Neuronal stem cell (in vitro differentiated cells): ENCODE measurements around the gene CDO1.

Experiments
- DNase-seq: peaks from one replicate; pipeline ENCODE4 v3.0.0-alpha.2; 2013; ENCODE audit warnings: low spot score
- H2AFZ ChIP-seq: one replicate; pipeline ENCODE4 v1.6.1; 2013; ENCODE audit warnings: mild to moderate bottlenecking, low read length, inconsistent platforms
- H2AK5ac ChIP-seq: 2 replicates; pipeline ENCODE4 v1.6.1; 2013; ENCODE audit warnings: low read depth, mild to moderate bottlenecking, inconsistent platforms, low read length, moderate library complexity, mixed read lengths
- H2BK120ac ChIP-seq: 2 replicates; pipeline ENCODE4 v1.6.1; 2013; ENCODE audit warnings: low read depth, mild to moderate bottlenecking, inconsistent platforms, low read length, moderate library complexity, mixed read lengths
- H2BK12ac ChIP-seq: one replicate; pipeline ENCODE4 v1.6.1; 2013; ENCODE audit warnings: low read length, inconsistent platforms
- H2BK15ac ChIP-seq: 2 replicates; pipeline ENCODE4 v1.6.1; 2013; ENCODE audit warnings: mild to moderate bottlenecking, low read length, inconsistent platforms, mixed read lengths
- H2BK5ac ChIP-seq: one replicate; pipeline ENCODE4 v1.6.1; 2013; ENCODE audit warnings: inconsistent platforms, mild to moderate bottlenecking, low read length, moderate library complexity
- H3K14ac ChIP-seq: one replicate; pipeline ENCODE4 v1.6.1; 2013; ENCODE audit warnings: low read length, inconsistent platforms
- H3K18ac ChIP-seq: 2 replicates; pipeline ENCODE4 v1.6.1; 2013; ENCODE audit warnings: low read length, inconsistent platforms
- H3K23ac ChIP-seq: 2 replicates; pipeline ENCODE4 v1.6.1; 2013; ENCODE audit warnings: low read depth, mild to moderate bottlenecking, mixed read lengths, low read length, inconsistent platforms; ENCODE audit not compliant: poor library complexity
- H3K27ac ChIP-seq: replicated peaks from 3 replicates; pipeline ENCODE4 v1.5.1; 2013; ENCODE audit warnings: low read length, inconsistent platforms
- H3K27me3 ChIP-seq, 3 experiments: 2 replicates each; pipeline ENCODE4 v1.6.1; 2013; ENCODE audit warnings: low read length in 3 of 3, mild to moderate bottlenecking in 2 of 3, inconsistent platforms in 1 of 3, low read depth in 1 of 3, mixed read lengths in 1 of 3, moderate library complexity in 1 of 3; ENCODE audit not compliant: control insufficient read depth in 3 of 3, insufficient read depth in 3 of 3
- H3K36me3 ChIP-seq, 2 donors: replicated peaks in 1 of 2; 2 replicates each; pipeline ENCODE4 v1.6.1; 2013; ENCODE audit warnings: low read length in 2 of 2; ENCODE audit not compliant: control insufficient read depth in 2 of 2, insufficient read depth in 2 of 2
- H3K4ac ChIP-seq: 2 replicates; pipeline ENCODE4 v1.6.1; 2013; ENCODE audit warnings: inconsistent platforms, mild to moderate bottlenecking, low read length, moderate library complexity
- H3K4me1 ChIP-seq, 2 donors: 1 replicate in 1 of 2; 2 replicates in 1 of 2; pipeline ENCODE4 v1.6.1; 2013; ENCODE audit warnings: low read length in 2 of 2, low read depth in 1 of 2; ENCODE audit not compliant: control insufficient read depth in 2 of 2, insufficient read depth in 1 of 2
- H3K4me2 ChIP-seq: one replicate; pipeline ENCODE4 v1.6.1; 2013; ENCODE audit warnings: mild to moderate bottlenecking, low read length, inconsistent platforms; ENCODE audit not compliant: insufficient read depth, poor library complexity, severe bottlenecking
- H3K4me3 ChIP-seq, 2 donors: 2 replicates each; pipeline ENCODE4 v1.5.1; 2013; ENCODE audit warnings: low read length in 2 of 2, mild to moderate bottlenecking in 2 of 2, inconsistent platforms in 1 of 2, moderate library complexity in 1 of 2
- H3K79me1 ChIP-seq: one replicate; pipeline ENCODE4 v1.6.1; 2013; ENCODE audit warnings: low read depth, mild to moderate bottlenecking, inconsistent platforms, low read length, moderate library complexity
- H3K9ac ChIP-seq: one replicate; pipeline ENCODE4 v1.6.1; 2013; ENCODE audit warnings: mild to moderate bottlenecking, low read depth, low read length, inconsistent platforms; ENCODE audit not compliant: poor library complexity
- H3K9me3 ChIP-seq, 2 donors: replicated peaks in 1 of 2; 2 replicates each; pipeline versions ENCODE3 to v1.6.1; 2013; ENCODE audit warnings: low read length in 2 of 2, mild to moderate bottlenecking in 2 of 2, inconsistent platforms in 1 of 2, low read depth in 1 of 2, mixed read lengths in 1 of 2, moderate library complexity in 1 of 2; ENCODE audit not compliant: control insufficient read depth in 2 of 2, insufficient read depth in 1 of 2
- H4K8ac ChIP-seq: one replicate; pipeline ENCODE4 v1.6.1; 2013; ENCODE audit warnings: low read depth, mild to moderate bottlenecking, inconsistent platforms, low read length, moderate library complexity
- H4K91ac ChIP-seq: one replicate; pipeline ENCODE4 v1.6.1; 2013; ENCODE audit warnings: low read length, low read depth, mild to moderate bottlenecking, inconsistent platforms; ENCODE audit not compliant: poor library complexity
- WGBS, 2 donors: extraction: QIAGEN DNeasy Blood & Tissue Kit; methylation state at CpG; one replicate each; pipeline ENCODE4 v1.1.7; 2013; ENCODE audit warnings: missing lambda C conversion rate in 2 of 2, mixed read lengths in 1 of 2; ENCODE audit not compliant: insufficient read length in 2 of 2, insufficient replicate concordance in 1 of 2; ENCODE audit errors: extremely low coverage in 2 of 2; 5-methylcytosine and 5-hydroxymethylcytosine counted together

CDO1 gene

GRCh38 chr5:115842952-115843351, 26.5 kb upstream of the CDO1 start:
- peak overlapping the region; percentile 59 for H3K4me2 ChIP-seq
- H2AFZ ChIP-seq, result no peak overlapping the region
- peaks cover 0 to 9% of the 10 kb centered on the region in 2 donors for H3K36me3 ChIP-seq
- no peak overlapping the region for H2BK5ac ChIP-seq
- DNase-seq, result no peak
- H4K91ac ChIP-seq, result no peak overlapping the region
- H2BK120ac ChIP-seq, result no peak overlapping the region
- H3K9ac ChIP-seq, result no peak overlapping the region
- no peak overlapping the region for H2BK15ac ChIP-seq
- H3K27me3 ChIP-seq, result no peaks in the 10 kb centered on the region
- H2AK5ac ChIP-seq, result no peak overlapping the region
- no peak overlapping the region for H3K4ac ChIP-seq
- H3K9me3 ChIP-seq, result no peaks in the 10 kb centered on the region
- H3K79me1 ChIP-seq, result no peaks in the 10 kb centered on the region
- no peak overlapping the region for H3K14ac ChIP-seq
- H3K27ac ChIP-seq, result no peak overlapping the region
- H2BK12ac ChIP-seq, result no peak overlapping the region
- WGBS, 2 donors, result 100% methylated on average over 1 of the region's 3 CpGs
- H4K8ac ChIP-seq, result no peak overlapping the region
- H3K18ac ChIP-seq, result no peak overlapping the region
- peaks cover 2 to 6% of the 10 kb centered on the region in 2 donors for H3K4me1 ChIP-seq
- H3K4me3 ChIP-seq, result peak overlapping the region in 1 of 2 donors; percentile 64
- no peak overlapping the region for H3K23ac ChIP-seq

GRCh38 chr5:115842089-115842935, 25.9 kb upstream of the CDO1 start:
- Histone ChIP-seq H3K27me3 (no peaks in the 10 kb centered on the region), H3K23ac (peak overlapping the region; percentile 95), H2AK5ac (no peak overlapping the region), H3K9me3 (no peaks in the 10 kb centered on the region), H3K4me2 (peak overlapping the region; percentile 59), H2BK15ac (peak overlapping the region; percentile 85), H3K9ac (peak overlapping the region; percentile 90), H3K79me1 (no peaks in the 10 kb centered on the region), H3K4me3 (peak overlapping the region; percentile 64 to 96), H2AFZ (peak overlapping the region; percentile 87), H3K27ac (no peak overlapping the region), H2BK120ac (peak overlapping the region; percentile 81), H2BK5ac (no peak overlapping the region), H4K8ac (no peak overlapping the region), H3K14ac (peak overlapping the region; percentile 56), H3K4ac (no peak overlapping the region), H3K18ac (peak overlapping the region; percentile 92), H3K4me1 (peaks cover 2 to 6% of the 10 kb centered on the region in 2 donors), H2BK12ac (no peak overlapping the region), H4K91ac (no peak overlapping the region), H3K36me3 (peaks cover 0 to 15% of the 10 kb centered on the region in 2 donors)
- no peak for DNase-seq
- no CpG with 5 or more reads among the region's 68 CpGs for WGBS, 2 donors

GRCh38 chr5:115841382-115842088, 25.1 kb upstream of the CDO1 start, which contains the start of the genes AP3S1 and ATG12:
AP3S1 (plus strand) TSS chr5:115841935; CDS start chr5:115842038, 103 bp downstream.
ATG12 (minus strand) TSS chr5:115841565; CDS start chr5:115841552, 13 bp downstream.
- H3K9me3 ChIP-seq, result no peaks in the 10 kb centered on the region
- peak within 1 kb of the TSS; percentile 59 for H3K4me2 ChIP-seq
- peak within 1 kb of the TSS; percentile 86 for H3K27ac ChIP-seq
- peak within 1 kb of the TSS; percentile 81 for H2BK120ac ChIP-seq
- no peak within 1 kb of the TSS for H3K4ac ChIP-seq
- peaks cover 2 to 6% of the 10 kb centered on the region in 2 donors for H3K4me1 ChIP-seq
- no peak within 1 kb of the TSS for H4K8ac ChIP-seq
- peak within 1 kb of the TSS; percentile 95 for H3K23ac ChIP-seq
- H2BK15ac ChIP-seq, result peak within 1 kb of the TSS; percentile 85
- DNase-seq, result peak; percentile 89
- no peak within 1 kb of the TSS for H4K91ac ChIP-seq
- peak within 1 kb of the TSS; percentile 96 for H3K18ac ChIP-seq
- no peak within 1 kb of the TSS for H2AK5ac ChIP-seq
- H3K36me3 ChIP-seq, result peaks cover 2 to 23% of the 10 kb centered on the region in 2 donors
- peak within 1 kb of the TSS; percentile 87 for H2AFZ ChIP-seq
- no peak within 1 kb of the TSS for H2BK12ac ChIP-seq
- H3K14ac ChIP-seq, result peak within 1 kb of the TSS; percentile 56
- no CpG with 5 or more reads among the region's 65 CpGs for WGBS, 2 donors
- H3K27me3 ChIP-seq, result no peaks in the 10 kb centered on the region
- H3K4me3 ChIP-seq, result peak within 1 kb of the TSS; percentile 64 to 96
- peak within 1 kb of the TSS; percentile 90 for H3K9ac ChIP-seq
- H2BK5ac ChIP-seq, result no peak within 1 kb of the TSS
- no peaks in the 10 kb centered on the region for H3K79me1 ChIP-seq

- DNase-seq, result no peak
- Histone ChIP-seq H3K27ac (no peak overlapping the region), H2BK120ac (no peak overlapping the region), H3K9me3 (no peaks in the 10 kb centered on the region), H3K79me1 (no peaks in the 10 kb centered on the region), H2AFZ (peak overlapping the region; percentile 87), H3K4me3 (peak overlapping the region; percentile 64 to 86), H3K14ac (no peak overlapping the region), H3K4me1 (peaks cover 2 to 6% of the 10 kb centered on the region in 2 donors), H4K8ac (no peak overlapping the region), H2BK15ac (no peak overlapping the region), H2BK12ac (no peak overlapping the region), H2AK5ac (no peak overlapping the region), H3K18ac (no peak overlapping the region), H3K9ac (no peak overlapping the region), H4K91ac (no peak overlapping the region), H3K4me2 (peak overlapping the region; percentile 55), H3K23ac (no peak overlapping the region), H2BK5ac (no peak overlapping the region), H3K4ac (no peak overlapping the region), H3K36me3 (peaks cover 2 to 30% of the 10 kb centered on the region in 2 donors), H3K27me3 (no peaks in the 10 kb centered on the region)
- no CpG with 5 or more reads among the region's 5 CpGs for WGBS, 2 donors
Observed at GRCh38 chr5:115840873-115841272, 24.4 kb upstream of the CDO1 start.
